ENCODE measurements around the gene ZNF83.
A peak's percentile ranks its signal among the peaks of the same experiment; 100 is the strongest.
"Not testable (repeated sequence)": the region's sequence is repeated elsewhere in the genome, so short reads cannot be mapped to it uniquely, and the experiment has no call there.

ZNF83 gene

GRCh38 chr19:52599241-52599640 is 38.9 kb downstream of the ZNF83 start:
- no peak overlapping the region for H3K9ac ChIP-seq (ENCODE audit: low read length)
- peaks cover 8 to 10% of the 10 kb centered on the region in 2 experiments for H3K36me3 ChIP-seq (ENCODE audit: control insufficient read depth in 1 of 2, insufficient read depth in 2 of 2, low read length in 2 of 2)
- H3K4ac ChIP-seq (ENCODE audit: low read depth, low read length) = no peak overlapping the region
- H3K9me3 ChIP-seq (ENCODE audit: insufficient read depth, low read depth, low read length) = peaks cover 2% of the 10 kb centered on the region
- no peak overlapping the region for H2AFZ ChIP-seq (ENCODE audit: insufficient read depth, low read length, poor library complexity)
- H4K12ac ChIP-seq (ENCODE audit: low read depth, low read length) = no peak overlapping the region
- DNase-seq = peak; percentile 45 to 72
- H3K4me2 ChIP-seq (ENCODE audit: low read length) = peak overlapping the region; percentile 48
- H3K14ac ChIP-seq (ENCODE audit: low read length) = no peak overlapping the region
- H2BK5ac ChIP-seq (ENCODE audit: low read depth, low read length, poor library complexity) = no peak overlapping the region
- no peak overlapping the region for H2AK5ac ChIP-seq (ENCODE audit: low read length)
- peaks cover 7 to 17% of the 10 kb centered on the region in 2 experiments for H3K4me1 ChIP-seq (ENCODE audit: control insufficient read depth in 1 of 2, insufficient read depth in 2 of 2, low read length in 2 of 2)
- no peak overlapping the region for H2BK12ac ChIP-seq (ENCODE audit: low read length)
- no peak overlapping the region for H3K4me3 ChIP-seq (ENCODE audit: low read depth, low read length)
- H3K27ac ChIP-seq (ENCODE audit: low read depth, low read length) = no peak overlapping the region
- H3K18ac ChIP-seq (ENCODE audit: low read length) = no peak overlapping the region
- H3K79me2 ChIP-seq (ENCODE audit: control insufficient read depth, insufficient read depth, low read length, poor library complexity) = peaks cover 6% of the 10 kb centered on the region
- H4K91ac ChIP-seq (ENCODE audit: low read depth, low read length) = no peak overlapping the region
- H4K8ac ChIP-seq (ENCODE audit: low read depth, low read length) = no peak overlapping the region
- WGBS (ENCODE audit: extremely low coverage, insufficient coverage, insufficient read length) = no CpG with 5 or more reads among the region's 3 CpGs
- H3K23ac ChIP-seq (ENCODE audit: low read length) = no peak overlapping the region
- no peaks in the 10 kb centered on the region for H3K27me3 ChIP-seq (ENCODE audit: insufficient read depth, low read length)
- H3K79me1 ChIP-seq (ENCODE audit: low read length) = peaks cover 8% of the 10 kb centered on the region
- H2BK120ac ChIP-seq (ENCODE audit: insufficient read depth, low read length, poor library complexity) = no peak overlapping the region

GRCh38 chr19:52593441-52593840 is 44.7 kb downstream of the ZNF83 start:
- H3K27ac ChIP-seq (ENCODE audit: low read depth, low read length); H3K4me2 ChIP-seq (ENCODE audit: low read length); H3K4me1 ChIP-seq (ENCODE audit: control insufficient read depth in 1 of 2, insufficient read depth in 2 of 2, low read length in 2 of 2); DNase-seq; H3K18ac ChIP-seq (ENCODE audit: low read length); H4K91ac ChIP-seq (ENCODE audit: low read depth, low read length); H3K23ac ChIP-seq (ENCODE audit: low read length); H2AFZ ChIP-seq (ENCODE audit: insufficient read depth, low read length, poor library complexity); H3K27me3 ChIP-seq (ENCODE audit: insufficient read depth, low read length); H3K4ac ChIP-seq (ENCODE audit: low read depth, low read length); H4K8ac ChIP-seq (ENCODE audit: low read depth, low read length); H4K12ac ChIP-seq (ENCODE audit: low read depth, low read length); H2BK120ac ChIP-seq (ENCODE audit: insufficient read depth, low read length, poor library complexity); H3K9me3 ChIP-seq (ENCODE audit: insufficient read depth, low read depth, low read length); H2BK12ac ChIP-seq (ENCODE audit: low read length); H2AK5ac ChIP-seq (ENCODE audit: low read length); H3K4me3 ChIP-seq (ENCODE audit: low read depth, low read length); H3K79me2 ChIP-seq (ENCODE audit: control insufficient read depth, insufficient read depth, low read length, poor library complexity); H2BK5ac ChIP-seq (ENCODE audit: low read depth, low read length, poor library complexity); H3K9ac ChIP-seq (ENCODE audit: low read length); H3K14ac ChIP-seq (ENCODE audit: low read length); H3K79me1 ChIP-seq (ENCODE audit: low read length): not testable (repeated sequence)
- no CpG with 5 or more reads among the region's 25 CpGs for WGBS (ENCODE audit: extremely low coverage, insufficient coverage, insufficient read length)
- H3K36me3 ChIP-seq (ENCODE audit: control insufficient read depth in 1 of 2, insufficient read depth in 2 of 2, low read length in 2 of 2) = peaks cover 16 to 27% of the 10 kb centered on the region in 2 experiments

GRCh38 chr19:52592301-52592700 is 45.9 kb downstream of the ZNF83 start:
- Histone ChIP-seq H3K4me1 (ENCODE audit: control insufficient read depth in 1 of 2, insufficient read depth in 2 of 2, low read length in 2 of 2) (no peaks in the 10 kb centered on the region), H3K23ac (ENCODE audit: low read length) (no peak overlapping the region), H3K4me2 (ENCODE audit: low read length) (no peak overlapping the region), H2AK5ac (ENCODE audit: low read length) (no peak overlapping the region), H2BK5ac (ENCODE audit: low read depth, low read length, poor library complexity) (no peak overlapping the region), H3K79me2 (ENCODE audit: control insufficient read depth, insufficient read depth, low read length, poor library complexity) (no peaks in the 10 kb centered on the region), H4K12ac (ENCODE audit: low read depth, low read length) (no peak overlapping the region), H3K79me1 (ENCODE audit: low read length) (no peaks in the 10 kb centered on the region), H2BK12ac (ENCODE audit: low read length) (no peak overlapping the region), H3K4me3 (ENCODE audit: low read depth, low read length) (no peak overlapping the region), H3K27me3 (ENCODE audit: insufficient read depth, low read length) (no peaks in the 10 kb centered on the region), H3K9ac (ENCODE audit: low read length) (no peak overlapping the region), H4K91ac (ENCODE audit: low read depth, low read length) (no peak overlapping the region), H3K9me3 (ENCODE audit: insufficient read depth, low read depth, low read length) (no peaks in the 10 kb centered on the region), H3K36me3 (ENCODE audit: control insufficient read depth in 1 of 2, insufficient read depth in 2 of 2, low read length in 2 of 2) (peaks cover 10 to 27% of the 10 kb centered on the region in 2 experiments), H2AFZ (ENCODE audit: insufficient read depth, low read length, poor library complexity) (no peak overlapping the region), H3K18ac (ENCODE audit: low read length) (no peak overlapping the region), H3K27ac (ENCODE audit: low read depth, low read length) (no peak overlapping the region), H3K4ac (ENCODE audit: low read depth, low read length) (no peak overlapping the region), H3K14ac (ENCODE audit: low read length) (no peak overlapping the region), H4K8ac (ENCODE audit: low read depth, low read length) (no peak overlapping the region), H2BK120ac (ENCODE audit: insufficient read depth, low read length, poor library complexity) (no peak overlapping the region)
- no CpG with 5 or more reads among the region's 3 CpGs for WGBS (ENCODE audit: extremely low coverage, insufficient coverage, insufficient read length)
- no peak for DNase-seq

- peaks cover 10 to 32% of the 10 kb centered on the region in 2 experiments for H3K36me3 ChIP-seq (ENCODE audit: control insufficient read depth in 1 of 2, insufficient read depth in 2 of 2, low read length in 2 of 2)
- no peak for DNase-seq
- H3K4me3 ChIP-seq (ENCODE audit: low read depth, low read length) = no peak overlapping the region
- no peak overlapping the region for H3K27ac ChIP-seq (ENCODE audit: low read depth, low read length)
- H2BK120ac ChIP-seq (ENCODE audit: insufficient read depth, low read length, poor library complexity) = no peak overlapping the region
- H3K23ac ChIP-seq (ENCODE audit: low read length) = no peak overlapping the region
- no peak overlapping the region for H4K12ac ChIP-seq (ENCODE audit: low read depth, low read length)
- no peak overlapping the region for H4K91ac ChIP-seq (ENCODE audit: low read depth, low read length)
- no CpG with 5 or more reads among the region's 5 CpGs for WGBS (ENCODE audit: extremely low coverage, insufficient coverage, insufficient read length)
- H3K4ac ChIP-seq (ENCODE audit: low read depth, low read length) = no peak overlapping the region
- no peaks in the 10 kb centered on the region for H3K4me1 ChIP-seq (ENCODE audit: control insufficient read depth in 1 of 2, insufficient read depth in 2 of 2, low read length in 2 of 2)
- H2BK5ac ChIP-seq (ENCODE audit: low read depth, low read length, poor library complexity) = no peak overlapping the region
- H3K14ac ChIP-seq (ENCODE audit: low read length) = no peak overlapping the region
- H2AK5ac ChIP-seq (ENCODE audit: low read length) = no peak overlapping the region
- H2AFZ ChIP-seq (ENCODE audit: insufficient read depth, low read length, poor library complexity) = no peak overlapping the region
- H3K18ac ChIP-seq (ENCODE audit: low read length) = no peak overlapping the region
- no peak overlapping the region for H3K4me2 ChIP-seq (ENCODE audit: low read length)
- H3K9me3 ChIP-seq (ENCODE audit: insufficient read depth, low read depth, low read length) = no peaks in the 10 kb centered on the region
- H2BK12ac ChIP-seq (ENCODE audit: low read length) = no peak overlapping the region
- H3K9ac ChIP-seq (ENCODE audit: low read length) = no peak overlapping the region
- H4K8ac ChIP-seq (ENCODE audit: low read depth, low read length) = no peak overlapping the region
- H3K79me1 ChIP-seq (ENCODE audit: low read length) = no peaks in the 10 kb centered on the region
- H3K27me3 ChIP-seq (ENCODE audit: insufficient read depth, low read length) = no peaks in the 10 kb centered on the region
- H3K79me2 ChIP-seq (ENCODE audit: control insufficient read depth, insufficient read depth, low read length, poor library complexity) = no peaks in the 10 kb centered on the region
Observed at GRCh38 chr19:52590728-52591127, 47.4 kb downstream of the ZNF83 start.

All from trophoblast cell (in vitro differentiated cells and primary cell).